Pancreas (tissue), 10 donors: ENCODE results near the gene DOCK3. TPM values are rescaled to one million over a fixed set of nuclear protein-coding genes. Genes with fewer than 3 reads are reported as not detected.

Experiments used
- ATAC-seq, 4 donors: fragments of 200-7000 bp; cut with Tn5 transposase; one replicate each; pipeline versions ENCODE4 v1.8.0 to v1.9.1; 2020; ENCODE audit warnings: mild to moderate bottlenecking in 4 of 4, moderate library complexity in 4 of 4
- DNase-seq, 6 donors: peaks; one replicate each; pipeline ENCODE4 v3.0.0-alpha.2; 2020
- FAIRE-seq: peaks from 2 replicates; lab custom pipeline; 2012; peaks lifted over from hg19 to GRCh38; lab: Jason Lieb, UNC
- H3K27ac ChIP-seq, 4 donors: fragments of 200-600 bp; sonication (generic); 1 replicate in 3 of 4; 2 replicates in 1 of 4; pipeline versions ENCODE4 v1.5.0 to v1.8.0; 2020
- H3K27me3 ChIP-seq, 4 donors: fragments of 200-600 bp; one replicate each; pipeline ENCODE4 v1.8.0; 2021
- H3K36me3 ChIP-seq, 3 donors: fragments of 200-600 bp; sonication (generic) in 1 of 3; one replicate each; pipeline versions ENCODE4 v1.5.0 to v1.8.0; 2020 to 2021
- H3K4me1 ChIP-seq, 3 donors: fragments of 200-600 bp; one replicate each; pipeline ENCODE4 v1.8.0; 2021
- H3K4me3 ChIP-seq, 4 donors: fragments of 200-600 bp; sonication (generic) in 2 of 4; one replicate each; pipeline versions ENCODE4 v1.5.0 to v1.8.0; 2020 to 2021
- H3K9me3 ChIP-seq, 4 donors: fragments of 200-600 bp; one replicate each; pipeline ENCODE4 v1.8.0; 2021
- CTCF ChIP-seq, 4 donors: fragments of 200-600 bp; sonication (generic) in 3 of 4; IDR thresholded peaks; one replicate each; pipeline versions ENCODE4 v1.5.0 to v1.8.0; 2021; ENCODE audit warnings: antibody characterized with exemption in 4 of 4
- WGBS, 2 donors: extraction: QIAGEN DNeasy Blood & Tissue Kit; methylation state at CpG; one replicate each; pipeline ENCODE4 v1.1.7; 2013; 5-methylcytosine and 5-hydroxymethylcytosine counted together
- intact Hi-C, 3 donors: fragments of 100-400 bp; cut with DNase I; formaldehyde crosslinking; loops; one replicate each; pipeline versions ENCODE4 v1.11.1 to v1.14.2; 2022
- polyA plus RNA-seq, 2 donors: library from polyadenylated mRNA; stranded (reverse); fragments of 200-250 nt; gene quantifications; one replicate each; pipeline ENCODE4 v1.2.3, GENCODE V29; 2013
- total RNA-seq, 6 donors: library from RNA; stranded (reverse); fragmentation: NEBNext Ultra II Directional in 4 of 6; extraction: Animal tissue kit (Norgen Biotek cat#: 25700) in 4 of 6; gene quantifications; one replicate each; pipeline versions ENCODE4 v1.2.1 to v1.2.4, GENCODE V29; 2021 to 2023
- donor health status: healthy with polysubstance abuse.
- donor health status: DM: no; HTN: no; CAD: no; lungs with moderate emphysema.
- donor health status: DM: no; HTN: no; CAD: no.
- donor health status: control.
- donor health status: control.
- donor health status: Bipolar disorder and iron deficiency.
- donor health status: DM: yes; HTN: yes; CAD: no.
- donor health status: DM: no; HTN: no; CAD: no.
- donor health status: DM: no; HTN: no; CAD: no.
- donor health status: DM: yes; HTN: yes; CAD: no.

The DOCK3 gene
- total and polyA plus RNA-seq, 8 donors, result 0.09 to 1.5 (median 0.36) TPM

GRCh38 chr3:50639055-50639494 lies 35.7 kb upstream of the DOCK3 start:
- no peak for TF ChIP-seq CTCF (IDR thresholded peaks at IDR 0.05)
- Histone ChIP-seq H3K36me3 (peaks cover 0 to 15% (median 4%) of the 10 kb centered on the region in 3 donors), H3K27me3 (no peaks in the 10 kb centered on the region), H3K9me3 (no peaks in the 10 kb centered on the region), H3K27ac (no peak overlapping the region), H3K4me3 (no peak overlapping the region), H3K4me1 (no peaks in the 10 kb centered on the region)
- DNase-seq (no peak), ATAC-seq (no peak), FAIRE-seq (no peak)
- WGBS, 2 donors, result 89 to 90% methylated on average over 6 of the region's 6 CpGs
- intact Hi-C loops, result no loop called here

GRCh38 chr3:50642382-50642781 lies 32.3 kb upstream of the DOCK3 start:
- H3K4me3 ChIP-seq, result no peak overlapping the region
- intact Hi-C loops, result no loop called here
- no peaks in the 10 kb centered on the region for H3K9me3 ChIP-seq
- ATAC-seq, result no peak
- peaks cover 0 to 15% (median 4%) of the 10 kb centered on the region in 3 donors for H3K36me3 ChIP-seq
- TF ChIP-seq CTCF (IDR thresholded peaks at IDR 0.05), result no peak
- H3K27me3 ChIP-seq, result no peaks in the 10 kb centered on the region
- H3K4me1 ChIP-seq, result no peaks in the 10 kb centered on the region
- no peak overlapping the region for H3K27ac ChIP-seq
- 93 to 96% methylated on average over 1 of the region's 1 CpG for WGBS, 2 donors
- no peak for DNase-seq
- FAIRE-seq, result no peak

- DNase-seq (no peak), FAIRE-seq (no peak), ATAC-seq (no peak)
- Histone ChIP-seq H3K27ac (no peak overlapping the region), H3K27me3 (no peaks in the 10 kb centered on the region), H3K4me3 (no peak overlapping the region), H3K9me3 (no peaks in the 10 kb centered on the region), H3K4me1 (no peaks in the 10 kb centered on the region), H3K36me3 (peaks cover 0 to 15% (median 4%) of the 10 kb centered on the region in 3 donors)
- intact Hi-C loops, result no loop called here
- TF ChIP-seq CTCF (IDR thresholded peaks at IDR 0.05), result no peak
- WGBS, 2 donors, result 79 to 81% methylated on average over 7 of the region's 7 CpGs
Observed at GRCh38 chr3:50644561-50644960, 30.2 kb upstream of the DOCK3 start.

GRCh38 chr3:50645378-50645777 lies 29.3 kb upstream of the DOCK3 start:
- no peak for FAIRE-seq
- Histone ChIP-seq H3K4me3 (no peak overlapping the region), H3K36me3 (peaks cover 0 to 15% (median 4%) of the 10 kb centered on the region in 3 donors), H3K27me3 (no peaks in the 10 kb centered on the region), H3K4me1 (no peaks in the 10 kb centered on the region), H3K27ac (no peak overlapping the region), H3K9me3 (no peaks in the 10 kb centered on the region)
- 94 to 98% methylated on average over 2 of the region's 2 CpGs for WGBS, 2 donors
- TF ChIP-seq CTCF (IDR thresholded peaks at IDR 0.05), result no peak
- DNase-seq, result no peak
- no peak for ATAC-seq
- intact Hi-C loops, result no loop called here

- 67 to 68% methylated on average over 6 of the region's 6 CpGs for whole genome bisulfite sequencing, 2 donors
- intact Hi-C loops, result no loop called here
- Histone ChIP-seq H3K9me3 (no peaks in the 10 kb centered on the region), H3K4me1 (no peaks in the 10 kb centered on the region), H3K4me3 (no peak overlapping the region), H3K36me3 (peaks cover 0 to 7% (median 0%) of the 10 kb centered on the region in 3 donors), H3K27ac (no peak overlapping the region), H3K27me3 (no peaks in the 10 kb centered on the region)
- TF ChIP-seq CTCF (IDR thresholded peaks at IDR 0.05), result no peak
- no peak for FAIRE-seq
- no peak for ATAC-seq
- DNase-seq, result no peak
Observed at GRCh38 chr3:50648313-50648712, 26.4 kb upstream of the DOCK3 start.
